DND-41 (cell line): ENCODE results near the gene TAOK3.
"Not testable (repeated sequence)": the region's sequence is repeated elsewhere in the genome, so short reads cannot be mapped to it uniquely, and the experiment has no call there.

Experiments used
- ATAC-seq: fragments of 200-7000 bp; cut with Tn5 transposase; 3 replicates; pipeline ENCODE4 v1.9.1; 2021; ENCODE audit warnings: low read depth; ENCODE audit not compliant: insufficient read depth
- DNase-seq: peaks from one replicate; pipeline ENCODE4 v3.0.0-alpha.2; 2020
- H2AFZ ChIP-seq: 2 replicates; pipeline ENCODE4 v1.6.0; 2012; ENCODE audit warnings: low read depth, low read length
- H3K27ac ChIP-seq: 2 replicates; pipeline ENCODE4 v1.5.1; 2012; ENCODE audit warnings: low read length, inconsistent platforms
- H3K27me3 ChIP-seq: fragments of 200-600 bp; sonication (generic); 2 replicates; pipeline ENCODE4 v1.6.0; 2012; ENCODE audit warnings: low read length, mild to moderate bottlenecking, inconsistent platforms; ENCODE audit not compliant: insufficient read depth, poor library complexity
- H3K36me3 ChIP-seq: 2 replicates; pipeline ENCODE4 v1.5.1; 2012; ENCODE audit warnings: low read length, inconsistent platforms; ENCODE audit not compliant: insufficient read depth
- H3K4me1 ChIP-seq: 2 replicates; pipeline ENCODE4 v1.5.1; 2012; ENCODE audit warnings: mild to moderate bottlenecking, low read length; ENCODE audit not compliant: insufficient read depth
- H3K4me2 ChIP-seq: 2 replicates; pipeline ENCODE4 v1.6.0; 2012; ENCODE audit warnings: mild to moderate bottlenecking, moderate library complexity, low read length, inconsistent platforms; ENCODE audit not compliant: insufficient read depth
- H3K4me3 ChIP-seq, 2 experiments: fragments of 200-600 bp in 1 of 2; shearing (Covaris generic) in 1 of 2; 2 replicates each; pipeline ENCODE4 v1.5.1; 2012 to 2016; ENCODE audit warnings: inconsistent platforms in 2 of 2, low read length in 2 of 2, mild to moderate bottlenecking in 2 of 2, low read depth in 1 of 2, moderate library complexity in 1 of 2
- H3K79me2 ChIP-seq: 2 replicates; pipeline ENCODE4 v1.6.0; 2012; ENCODE audit warnings: low read length, inconsistent platforms; ENCODE audit not compliant: insufficient read depth
- H3K9ac ChIP-seq: 2 replicates; pipeline ENCODE4 v1.6.0; 2012; ENCODE audit warnings: low read depth, mild to moderate bottlenecking, inconsistent platforms, low read length, moderate library complexity
- H3K9me3 ChIP-seq: 2 replicates; pipeline ENCODE4 v1.5.1; 2012; ENCODE audit warnings: low read length, moderate library complexity, mild to moderate bottlenecking, inconsistent platforms; ENCODE audit not compliant: insufficient read depth, severe bottlenecking
- H4K20me1 ChIP-seq: 2 replicates; pipeline ENCODE4 v1.6.0; 2012; ENCODE audit warnings: low read length; ENCODE audit not compliant: insufficient read depth
- CTCF ChIP-seq: IDR thresholded peaks from 2 replicates; pipeline ENCODE4 v1.5.1; 2012; ENCODE audit warnings: borderline replicate concordance, low read length, moderate library complexity, mild to moderate bottlenecking; ENCODE audit not compliant: poor library complexity, severe bottlenecking; ENCODE audit errors: extremely low read depth
- EZH2 ChIP-seq: IDR thresholded peaks from 3 replicates; pipeline ENCODE4 v1.6.1; 2012; ENCODE audit warnings: borderline replicate concordance, low read depth, mild to moderate bottlenecking, moderate library complexity, low read length, inconsistent platforms; ENCODE audit not compliant: severe bottlenecking

Gene TAOK3

GRCh38 chr12:118256352-118256751 lies 116.4 kb downstream of the TAOK3 start:
- Histone ChIP-seq H3K4me2 (no peak overlapping the region), H3K27ac (no peak overlapping the region), H3K79me2 (peaks cover 4% of the 10 kb centered on the region; the same call in 1 of the 2 replicates), H4K20me1 (no peaks in the 10 kb centered on the region), H3K9me3 (no peaks in the 10 kb centered on the region), H3K36me3 (peaks cover 27% of the 10 kb centered on the region), H3K9ac (no peak overlapping the region), H2AFZ (no peak overlapping the region), H3K4me3 (no peak overlapping the region), H3K27me3 (no peaks in the 10 kb centered on the region), H3K4me1 (no peaks in the 10 kb centered on the region)
- no peak for DNase-seq
- TF ChIP-seq CTCF (no peak), EZH2 (no peak)
- no peak for ATAC-seq

GRCh38 chr12:118249547-118249946 lies 123.2 kb downstream of the TAOK3 start:
- TF ChIP-seq CTCF, result no peak
- no peak for TF ChIP-seq EZH2

GRCh38 chr12:118245886-118246285 lies 126.8 kb downstream of the TAOK3 start:
- H4K20me1 ChIP-seq, H3K4me2 ChIP-seq, H3K27me3 ChIP-seq, H3K4me3 ChIP-seq, H3K9ac ChIP-seq, H2AFZ ChIP-seq, H3K4me1 ChIP-seq, H3K9me3 ChIP-seq, DNase-seq, H3K79me2 ChIP-seq, H3K27ac ChIP-seq, ATAC-seq: not testable (repeated sequence)
- peaks cover 16% of the 10 kb centered on the region for H3K36me3 ChIP-seq

More at GRCh38 chr12:118249547-118249946, 123.2 kb downstream of the TAOK3 start:
- Histone ChIP-seq H3K4me3 (no peak overlapping the region), H3K9ac (no peak overlapping the region), H3K27ac (no peak overlapping the region), H3K27me3 (no peaks in the 10 kb centered on the region), H3K4me2 (no peak overlapping the region), H3K79me2 (no peaks in the 10 kb centered on the region), H3K36me3 (peaks cover 11% of the 10 kb centered on the region; the same call in 1 of the 2 replicates), H4K20me1 (no peaks in the 10 kb centered on the region), H3K4me1 (no peaks in the 10 kb centered on the region), H2AFZ (no peak overlapping the region), H3K9me3 (no peaks in the 10 kb centered on the region)
- DNase-seq (no peak), ATAC-seq (no peak)

- no peak overlapping the region for H3K9ac ChIP-seq
- H3K36me3 ChIP-seq, result peaks cover 47% of the 10 kb centered on the region
- TF ChIP-seq CTCF (no peak), EZH2 (no peak)
- no peaks in the 10 kb centered on the region for H3K79me2 ChIP-seq
- no peak overlapping the region for H3K4me3 ChIP-seq
- ATAC-seq, result no peak
- no peaks in the 10 kb centered on the region for H3K27me3 ChIP-seq
- H3K9me3 ChIP-seq, result no peaks in the 10 kb centered on the region
- no peaks in the 10 kb centered on the region for H4K20me1 ChIP-seq
- H3K4me1 ChIP-seq, result no peaks in the 10 kb centered on the region
- H2AFZ ChIP-seq, result no peak overlapping the region
- H3K27ac ChIP-seq, result no peak overlapping the region
- no peak for DNase-seq
- H3K4me2 ChIP-seq, result no peak overlapping the region
These were observed 133.8 kb downstream of the TAOK3 start for GRCh38 chr12:118238888-118239287.
